ENCODE measurements around the gene PNLIPRP2. TPM values are rescaled to one million over a fixed set of nuclear protein-coding genes. Genes with fewer than 3 reads are reported as not detected.

PNLIPRP2 gene
- total and polyA plus RNA-seq, 4 donors: 0.06 to 1.0 (median 0.08) TPM; not detected in 1

GRCh38 chr10:116676118-116676517 lies 55.4 kb downstream of the PNLIPRP2 start:
- Histone ChIP-seq H3K9ac (ENCODE audit: insufficient read depth in 1 of 2, low read length in 2 of 2) (no peak overlapping the region), H3K4me3 (no peak overlapping the region), H3K27me3 (ENCODE audit: control insufficient read depth in 3 of 3, insufficient read depth in 3 of 3, low read length in 2 of 3) (no peaks in the 10 kb centered on the region), H3K36me3 (ENCODE audit: control insufficient read depth in 4 of 4, insufficient read depth in 4 of 4, low read length in 4 of 4) (peaks cover 0 to 2% (median 0%) of the 10 kb centered on the region in 4 donors), H3K27ac (ENCODE audit: low read depth in 1 of 2, low read length in 1 of 2) (no peak overlapping the region), H3K9me3 (ENCODE audit: control insufficient read depth in 4 of 4, insufficient read depth in 3 of 4, low read length in 3 of 4) (peaks cover 0 to 2% (median 0%) of the 10 kb centered on the region in 4 donors), H3K4me1 (ENCODE audit: control insufficient read depth in 5 of 5, insufficient read depth in 5 of 5, low read length in 5 of 5) (no peaks in the 10 kb centered on the region)
- no peak for DNase-seq
- TF ChIP-seq CTCF (IDR thresholded peaks at IDR 0.05; ENCODE audit: control extremely low read depth, extremely low read depth): no peak
- WGBS, 2 donors: 88% methylated on average over 11 of the region's 11 CpGs
- no peak for ATAC-seq (ENCODE audit: insufficient read depth, low FRiP score)

GRCh38 chr10:116676633-116677032 lies 55.9 kb downstream of the PNLIPRP2 start:
- peaks cover 0 to 2% (median 0%) of the 10 kb centered on the region in 4 donors for H3K9me3 ChIP-seq (ENCODE audit: control insufficient read depth in 4 of 4, insufficient read depth in 3 of 4, low read length in 3 of 4)
- no peak for TF ChIP-seq CTCF (IDR thresholded peaks at IDR 0.05; ENCODE audit: control extremely low read depth, extremely low read depth)
- 79 to 85% methylated on average over 8 of the region's 8 CpGs for WGBS, 2 donors
- ATAC-seq (ENCODE audit: insufficient read depth, low FRiP score) (no peak), DNase-seq (peak in 1 of 3 donors; percentile 3)
- H3K36me3 ChIP-seq (ENCODE audit: control insufficient read depth in 4 of 4, insufficient read depth in 4 of 4, low read length in 4 of 4): peaks cover 0 to 2% (median 0%) of the 10 kb centered on the region in 4 donors
- H3K27me3 ChIP-seq (ENCODE audit: control insufficient read depth in 3 of 3, insufficient read depth in 3 of 3, low read length in 2 of 3): no peaks in the 10 kb centered on the region
- no peak overlapping the region for H3K9ac ChIP-seq (ENCODE audit: insufficient read depth in 1 of 2, low read length in 2 of 2)
- H3K27ac ChIP-seq (ENCODE audit: low read depth in 1 of 2, low read length in 1 of 2): no peak overlapping the region
- no peaks in the 10 kb centered on the region for H3K4me1 ChIP-seq (ENCODE audit: control insufficient read depth in 5 of 5, insufficient read depth in 5 of 5, low read length in 5 of 5)
- H3K4me3 ChIP-seq: no peak overlapping the region

- H3K9ac ChIP-seq (ENCODE audit: insufficient read depth in 1 of 2, low read length in 2 of 2): no peak overlapping the region
- WGBS, 2 donors: 94% methylated on average over 15 of the region's 15 CpGs
Measured at GRCh38 chr10:116679351-116679750, 58.6 kb downstream of the PNLIPRP2 start.

More at GRCh38 chr10:116679351-116679750, 58.6 kb downstream of the PNLIPRP2 start:
- Histone ChIP-seq H3K9me3 (ENCODE audit: control insufficient read depth in 4 of 4, insufficient read depth in 3 of 4, low read length in 3 of 4) (peaks cover 0 to 2% (median 0%) of the 10 kb centered on the region in 4 donors), H3K27ac (ENCODE audit: low read depth in 1 of 2, low read length in 1 of 2) (no peak overlapping the region), H3K4me3 (no peak overlapping the region), H3K27me3 (ENCODE audit: control insufficient read depth in 3 of 3, insufficient read depth in 3 of 3, low read length in 2 of 3) (no peaks in the 10 kb centered on the region), H3K4me1 (ENCODE audit: control insufficient read depth in 5 of 5, insufficient read depth in 5 of 5, low read length in 5 of 5) (no peaks in the 10 kb centered on the region), H3K36me3 (ENCODE audit: control insufficient read depth in 4 of 4, insufficient read depth in 4 of 4, low read length in 4 of 4) (peaks cover 0 to 2% (median 0%) of the 10 kb centered on the region in 4 donors)
- no peak for TF ChIP-seq CTCF (IDR thresholded peaks at IDR 0.05; ENCODE audit: control extremely low read depth, extremely low read depth)
- ATAC-seq (ENCODE audit: insufficient read depth, low FRiP score) (no peak), DNase-seq (no peak)
